ENCODE data around the gene CXADR. TPM values are rescaled to one million over a fixed set of nuclear protein-coding genes. Genes with fewer than 3 reads are reported as not detected.

The CXADR gene
- total and polyA plus RNA-seq, 9 of the 15 experiments (the other 6 are each of a cell fraction or from before 2014, with no cell fraction given): 0.01 to 0.41 (median 0.14) TPM

- TF ChIP-seq RNF219 (CRISPR knock-in tag; IDR thresholded peaks at IDR 0.05) (no peak), KDM4B (IDR thresholded peaks at IDR 0.05; ENCODE audit: borderline replicate concordance in 2 of 2, low read depth in 1 of 2) (no peak), TCF7 (IDR thresholded peaks at IDR 0.05; ENCODE audit: borderline replicate concordance) (no peak), ZNF584 (CRISPR knock-in tag; IDR thresholded peaks at IDR 0.05; ENCODE audit: low read depth) (no peak), MBD1 (CRISPR knock-in tag; IDR thresholded peaks at IDR 0.05) (no peak)
These were observed 57.9 kb downstream of the CXADR start (continued) for GRCh38 chr21:17570786-17571185.

GRCh38 chr21:17572431-17572830 lies 59.6 kb downstream of the CXADR start:
- no peaks in the 10 kb centered on the region for H3K9me3 ChIP-seq (replicated peaks; ENCODE audit: control insufficient read depth, insufficient read depth, low read depth, low read length)
- H2AFZ ChIP-seq (ENCODE audit: low read depth, low read length): no peak overlapping the region
- in situ Hi-C loops (cut with MboI) (no loop called here), intact Hi-C loops (cut with micrococcal nuclease) (no loop called here)
- no peak for ATAC-seq
- no peaks in the 10 kb centered on the region; a peak in 2 of 5 replicates for H3K27me3 ChIP-seq (ENCODE audit: control insufficient read depth in 2 of 2, insufficient read depth in 2 of 2, low read length in 2 of 2)
- H3K79me2 ChIP-seq (ENCODE audit: control insufficient read depth, insufficient read depth, low read length): no peaks in the 10 kb centered on the region
- no peaks in the 10 kb centered on the region for H3K36me3 ChIP-seq (ENCODE audit: control insufficient read depth, insufficient read depth, low read length)
- BruUV-seq (replicated peaks): no TSS peak
- 3% methylated on average over 6 of the region's 6 CpGs for WGBS (ENCODE audit: insufficient coverage, low coverage, missing lambda C conversion rate)
- H3K4me3 ChIP-seq: no peak overlapping the region
- no peaks in the 10 kb centered on the region for H3K4me1 ChIP-seq (replicated peaks in 1 of 2; ENCODE audit: control insufficient read depth in 2 of 2, insufficient read depth in 2 of 2, low read length in 2 of 2)
- ChIA-PET POLR2A (interaction anchor here (0.7 kb wide), 1 partner anchor 93 kb away, joined by 3 read pairs; no protein-coding TSS in a partner anchor), CTCF (ENCODE audit: low intra/inter-chr PET ratio) (no interaction called here)
- no peaks in the 10 kb centered on the region for H4K20me1 ChIP-seq (replicated peaks; ENCODE audit: control insufficient read depth, insufficient read depth, low read length)
- H3K9ac ChIP-seq (ENCODE audit: insufficient read depth in 1 of 2, low read depth in 2 of 2, low read length in 2 of 2): no peak overlapping the region
- no peaks in the 10 kb centered on the region for H3K9me1 ChIP-seq (ENCODE audit: control insufficient read depth, insufficient read depth, low read length)
- FAIRE-seq: no peak
- H3K27ac ChIP-seq (ENCODE audit: extremely low read depth, low read depth, low read length): no peak overlapping the region
- no peak overlapping the region for H3K4me2 ChIP-seq (ENCODE audit: insufficient read depth, low read length)
- DNase-seq (ENCODE audit: extremely low read depth in 1 of 4, low spot score in 3 of 4): no peak
- TF ChIP-seq POLR2G (IDR thresholded peaks at IDR 0.05; ENCODE audit: low read depth, low read length) (no peak), SAFB (IDR thresholded peaks at IDR 0.05; ENCODE audit: borderline replicate concordance, low read depth, low read length) (no peak), BCLAF1 (IDR thresholded peaks at IDR 0.05; ENCODE audit: borderline replicate concordance in 1 of 2, control insufficient read depth in 1 of 2, low read depth in 2 of 2, low read length in 1 of 2) (no peak), ASH1L (IDR thresholded peaks at IDR 0.05; ENCODE audit: borderline replicate concordance, low read depth, partially characterized antibody) (no peak), E2F4 (CRISPR knock-in tag; IDR thresholded peaks at IDR 0.05; ENCODE audit: low read depth) (no peak), ZNF3 (CRISPR knock-in tag; IDR thresholded peaks at IDR 0.05) (no peak), ZNF785 (CRISPR knock-in tag; IDR thresholded peaks at IDR 0.05) (no peak)

Measured in K562 (cell line).